H1 (cell line): ENCODE results near the gene MYD88. TPM values are rescaled to one million over a fixed set of nuclear protein-coding genes. Genes with fewer than 3 reads are reported as not detected.

Experiments used
- CTCF ChIA-PET: fragments of 300-600 bp; sonication (Branson Sonifier 250); formaldehyde crosslinking; loops from one replicate; lab custom pipeline; 2021; ENCODE audit not compliant: partially characterized antibody; lab: Charles Lee
- POLR2A ChIA-PET: fragments of 300-600 bp; sonication (Branson Sonifier 250); formaldehyde crosslinking; loops from one replicate; lab custom pipeline; 2021; ENCODE audit warnings: inconsistent platforms; ENCODE audit not compliant: partially characterized antibody; lab: Charles Lee
- DNase-seq, 2 experiments: peaks; one replicate each; pipeline versions ENCODE4 v3.0.0 to v3.0.0-alpha.2; 2010 to 2022; ENCODE audit warnings: low spot score in 2 of 2, low read depth in 1 of 2, mixed read lengths in 1 of 2
- FAIRE-seq: peaks from 2 replicates; lab custom pipeline; 2011; peaks lifted over from hg19 to GRCh38; lab: Jason Lieb, UNC
- H2AFZ ChIP-seq: 2 replicates; pipeline ENCODE4 v1.8.1; 2012; ENCODE audit warnings: low read length, inconsistent platforms
- H2AK5ac ChIP-seq: 2 replicates; pipeline ENCODE4 v1.6.1; 2013; ENCODE audit warnings: low read depth, low read length
- H2BK120ac ChIP-seq: replicated peaks from 2 replicates; pipeline ENCODE3; 2013; ENCODE audit warnings: low read depth, low read length, inconsistent platforms
- H2BK12ac ChIP-seq: 2 replicates; pipeline ENCODE4 v1.6.1; 2013; ENCODE audit warnings: low read depth, low read length
- H2BK15ac ChIP-seq: 2 replicates; pipeline ENCODE4 v1.6.1; 2013; ENCODE audit warnings: low read length
- H2BK20ac ChIP-seq: 2 replicates; pipeline ENCODE4 v1.6.1; 2013; ENCODE audit warnings: low read length
- H2BK5ac ChIP-seq: 2 replicates; pipeline ENCODE4 v1.6.1; 2013; ENCODE audit warnings: low read depth, low read length
- H3K14ac ChIP-seq: 2 replicates; pipeline ENCODE4 v1.6.1; 2013; ENCODE audit warnings: inconsistent platforms; ENCODE audit not compliant: insufficient read length
- H3K18ac ChIP-seq: 2 replicates; pipeline ENCODE4 v1.6.1; 2013; ENCODE audit warnings: low read length; ENCODE audit errors: extremely low read depth
- H3K23ac ChIP-seq: 2 replicates; pipeline ENCODE4 v1.6.1; 2013; ENCODE audit warnings: inconsistent platforms; ENCODE audit not compliant: insufficient read length
- H3K23me2 ChIP-seq: 2 replicates; pipeline ENCODE4 v1.6.1; 2013; ENCODE audit warnings: low read depth, low read length
- H3K27ac ChIP-seq: 2 replicates; pipeline ENCODE4 v1.6.1; 2011; ENCODE audit warnings: low read depth, low read length, inconsistent platforms
- H3K27me3 ChIP-seq, 4 experiments: replicated peaks in 1 of 4; 1 replicate in 1 of 4; 2 replicates in 3 of 4; pipeline versions ENCODE4 v1.6.1 to v1.8.1; 2011 to 2013; ENCODE audit warnings: low read length in 3 of 4, mild to moderate bottlenecking in 3 of 4, inconsistent platforms in 2 of 4, mixed read lengths in 2 of 4, moderate library complexity in 1 of 4; ENCODE audit not compliant: control insufficient read depth in 3 of 4, insufficient read depth in 3 of 4; ENCODE audit errors: extremely low read depth in 1 of 4
- H3K36me3 ChIP-seq, 4 experiments: 2 replicates each; pipeline versions ENCODE4 v1.6.1 to v1.8.1; 2011 to 2013; ENCODE audit warnings: mild to moderate bottlenecking in 4 of 4, low read length in 3 of 4, moderate library complexity in 2 of 4, control low read depth in 1 of 4, inconsistent platforms in 1 of 4; ENCODE audit not compliant: insufficient read depth in 4 of 4, control insufficient read depth in 2 of 4
- H3K4ac ChIP-seq: replicated peaks from 2 replicates; pipeline ENCODE3; 2013; ENCODE audit warnings: low read length, low read depth, mixed read lengths, inconsistent platforms; ENCODE audit not compliant: insufficient read length
- H3K4me1 ChIP-seq, 4 experiments: replicated peaks in 1 of 4; 1 replicate in 1 of 4; 2 replicates in 3 of 4; pipeline versions ENCODE4 v1.6.1 to v1.8.1; 2011 to 2013; ENCODE audit warnings: low read length in 3 of 4, inconsistent platforms in 2 of 4, mixed read lengths in 1 of 4; ENCODE audit not compliant: insufficient read depth in 4 of 4, control insufficient read depth in 3 of 4
- H3K4me2 ChIP-seq, 2 experiments: 2 replicates each; pipeline versions ENCODE4 v1.6.1 to v1.8.1; 2011 to 2013; ENCODE audit warnings: low read depth in 2 of 2, low read length in 2 of 2, control low read depth in 1 of 2, inconsistent platforms in 1 of 2, mild to moderate bottlenecking in 1 of 2; ENCODE audit not compliant: insufficient read depth in 1 of 2
- H3K4me3 ChIP-seq, 4 experiments: fragments of 200-600, 300-600 bp in 1 of 4; sonication (generic), shearing (Covaris generic), sonication (Bioruptor Twin) in 1 of 4; 2 replicates each; pipeline versions ENCODE4 v1.5.1 to v1.8.1; 2011 to 2016; ENCODE audit warnings: low read length in 4 of 4, low read depth in 3 of 4, control low read depth in 2 of 4, inconsistent platforms in 2 of 4, mild to moderate bottlenecking in 2 of 4, mixed read lengths in 1 of 4, moderate library complexity in 1 of 4; ENCODE audit not compliant: insufficient read depth in 2 of 4; ENCODE audit errors: extremely low read depth in 1 of 4
- H3K56ac ChIP-seq: replicated peaks from 2 replicates; pipeline ENCODE3; 2013; ENCODE audit warnings: low read depth, mild to moderate bottlenecking, mixed read lengths, low read length, inconsistent platforms; ENCODE audit not compliant: insufficient read length
- H3K79me1 ChIP-seq: 2 replicates; pipeline ENCODE4 v1.6.1; 2013; ENCODE audit warnings: low read depth, low read length, control low read depth
- H3K79me2 ChIP-seq, 2 experiments: 2 replicates each; pipeline versions ENCODE4 v1.6.1 to v1.8.1; 2012 to 2013; ENCODE audit warnings: low read length in 2 of 2, mild to moderate bottlenecking in 2 of 2, inconsistent platforms in 1 of 2; ENCODE audit not compliant: insufficient read depth in 2 of 2, control insufficient read depth in 1 of 2
- H3K9ac ChIP-seq, 4 experiments: replicated peaks in 1 of 4; 1 replicate in 1 of 4; 2 replicates in 3 of 4; pipeline versions ENCODE4 v1.6.1 to v1.8.1; 2011 to 2013; ENCODE audit warnings: low read depth in 3 of 4, low read length in 3 of 4, control low read depth in 2 of 4, mild to moderate bottlenecking in 2 of 4, moderate library complexity in 2 of 4, inconsistent platforms in 1 of 4; ENCODE audit errors: extremely low read depth in 1 of 4
- H3K9me3 ChIP-seq, 2 experiments: 2 replicates each; pipeline versions ENCODE4 v1.6.1 to v1.8.1; 2012 to 2013; ENCODE audit warnings: mild to moderate bottlenecking in 2 of 2, moderate library complexity in 2 of 2, control low read depth in 1 of 2, inconsistent platforms in 1 of 2, low read depth in 1 of 2, low read length in 1 of 2, mixed read lengths in 1 of 2; ENCODE audit not compliant: insufficient read depth in 2 of 2
- H4K20me1 ChIP-seq, 2 experiments: replicated peaks in 1 of 2; 2 replicates each; pipeline versions ENCODE3 to v1.8.1; 2011 to 2013; ENCODE audit warnings: inconsistent platforms in 2 of 2, low read length in 2 of 2, mild to moderate bottlenecking in 1 of 2; ENCODE audit not compliant: insufficient read depth in 2 of 2, control insufficient read depth in 1 of 2
- H4K5ac ChIP-seq: 2 replicates; pipeline ENCODE4 v1.6.1; 2013; ENCODE audit warnings: low read length, low read depth, mixed read lengths, inconsistent platforms; ENCODE audit not compliant: insufficient read length
- H4K8ac ChIP-seq: 2 replicates; pipeline ENCODE4 v1.8.0; 2013; ENCODE audit warnings: mild to moderate bottlenecking, moderate library complexity, low read length, inconsistent platforms; ENCODE audit not compliant: insufficient read depth; ENCODE audit errors: extremely low read depth
- H4K91ac ChIP-seq: replicated peaks from 2 replicates; pipeline ENCODE3; 2013; ENCODE audit warnings: low read length, mixed read lengths, inconsistent platforms; ENCODE audit not compliant: insufficient read length
- BCL11A ChIP-seq, 2 experiments: IDR thresholded peaks; one replicate each; pipeline ENCODE4 v1.6.1; 2011; ENCODE audit warnings: low read depth in 2 of 2, low read length in 2 of 2, mild to moderate bottlenecking in 2 of 2
- BRCA1 ChIP-seq: IDR thresholded peaks from 2 replicates; pipeline ENCODE4 v1.6.1; 2012; ENCODE audit warnings: low read depth, low read length, improper control_type of control experiment
- CREB1 ChIP-seq: IDR thresholded peaks from 2 replicates; pipeline ENCODE4 v1.6.1; 2012; ENCODE audit warnings: inconsistent platforms
- CTCF ChIP-seq, 3 experiments: IDR thresholded peaks; 1 replicate in 2 of 3; 2 replicates in 1 of 3; pipeline versions ENCODE4 v1.5.1 to v1.6.1; 2011; ENCODE audit warnings: low read length in 3 of 3, mild to moderate bottlenecking in 3 of 3, inconsistent platforms in 2 of 3, low read depth in 1 of 3, moderate library complexity in 1 of 3; ENCODE audit not compliant: insufficient read depth in 1 of 3; ENCODE audit errors: control extremely low read depth in 1 of 3
- EZH2 ChIP-seq: fragments of 200-600 bp; sonication (generic); IDR thresholded peaks from 2 replicates; pipeline ENCODE4 v1.7.1; 2012; ENCODE audit warnings: low read depth, mild to moderate bottlenecking, moderate library complexity, low read length, inconsistent platforms; ENCODE audit not compliant: severe bottlenecking
- HDAC6 ChIP-seq: IDR thresholded peaks from one replicate; pipeline ENCODE4 v1.7.1; 2012; ENCODE audit warnings: low read depth, mild to moderate bottlenecking, inconsistent platforms, low read length, moderate library complexity
- JUN ChIP-seq: IDR thresholded peaks from 2 replicates; pipeline ENCODE4 v1.6.1; 2011; ENCODE audit warnings: low read depth, mild to moderate bottlenecking, improper control_type of control experiment, low read length
- JUND ChIP-seq: IDR thresholded peaks from 2 replicates; pipeline ENCODE4 v1.6.1; 2011; ENCODE audit warnings: mild to moderate bottlenecking, improper control_type of control experiment, low read length
- MAFK ChIP-seq: IDR thresholded peaks from 2 replicates; pipeline ENCODE4 v1.6.1; 2012; ENCODE audit warnings: low read depth, mild to moderate bottlenecking, improper control_type of control experiment, low read length
- POU5F1 ChIP-seq: IDR thresholded peaks from 2 replicates; pipeline ENCODE4 v1.6.1; 2011; ENCODE audit warnings: low read depth, mild to moderate bottlenecking, low read length, moderate library complexity
- RBBP5 ChIP-seq: IDR thresholded peaks from 2 replicates; pipeline ENCODE4 v1.7.1; 2012; ENCODE audit warnings: low read depth, mild to moderate bottlenecking, inconsistent platforms, low read length, moderate library complexity, borderline replicate concordance
- SRF ChIP-seq: IDR thresholded peaks from 2 replicates; pipeline ENCODE4 v1.6.1; 2011; ENCODE audit warnings: mild to moderate bottlenecking, low read depth, low read length, moderate library complexity
- TEAD4 ChIP-seq: IDR thresholded peaks from 2 replicates; pipeline ENCODE4 v1.6.1; 2012; ENCODE audit warnings: low read depth, low read length, inconsistent platforms, mixed read lengths
- WGBS, 2 experiments: shearing (Covaris generic) in 1 of 2; methylation state at CpG; one replicate each; pipeline versions ENCODE4 v1.1.6 to v1.1.7; 2013 to 2015; ENCODE audit warnings: low lambda C conversion rate in 2 of 2, mixed read lengths in 2 of 2, inconsistent platforms in 1 of 2, low coverage in 1 of 2, missing lambda C conversion rate in 1 of 2; ENCODE audit not compliant: insufficient replicate concordance in 2 of 2, insufficient coverage in 1 of 2, insufficient read length in 1 of 2; ENCODE audit errors: extremely low coverage in 1 of 2, missing lambda C conversion rate in 1 of 2; 5-methylcytosine and 5-hydroxymethylcytosine counted together
- polyA plus RNA-seq, 7 experiments: library from polyadenylated mRNA; depleted of rRNA in 3 of 7; stranded (reverse) in 5 of 7; unstranded in 2 of 7; fragments of >200 nt in 5 of 7; fragments of 200-250 nt in 2 of 7; gene quantifications; 1 replicate in 5 of 7; 2 replicates in 1 of 7; 4 replicates in 1 of 7; pipeline versions ENCODE4 v1.2.1 to v1.2.3, GENCODE V29; 2011 to 2013; ENCODE audit warnings: missing spikeins in 2 of 7, mixed read lengths in 2 of 7
- total RNA-seq: library from RNA; stranded (reverse); fragmentation: NEBNext Ultra II Directional; extraction: Animal tissue kit (Norgen Biotek cat#: 25700); gene quantifications from 2 replicates; pipeline ENCODE4 v1.2.1, GENCODE V29; 2021

MYD88 gene
- total and polyA plus RNA-seq, 2 of the 8 experiments (the other 6 are each of a cell fraction or from before 2014, with no cell fraction given), result 22.1 to 22.5 TPM

- CTCF ChIA-PET, result no interaction called here
- no peak for FAIRE-seq
- 88% methylated on average over 1 of the region's 1 CpG; no CpG with 5 or more reads in 1 of the 2 experiments for WGBS, 2 experiments
Measured at GRCh38 chr3:38186781-38187180, 48.3 kb downstream of the MYD88 start.

More at GRCh38 chr3:38186781-38187180, 48.3 kb downstream of the MYD88 start:
- Histone ChIP-seq H2BK15ac (no peak overlapping the region), H3K27ac (no peak overlapping the region), H2AK5ac (no peak overlapping the region), H3K9ac (no peak overlapping the region), H3K18ac (no peak overlapping the region), H3K79me1 (no peaks in the 10 kb centered on the region), H2AFZ (no peak overlapping the region), H2BK12ac (no peak overlapping the region), H3K4me3 (no peak overlapping the region), H4K8ac (no peak overlapping the region), H3K36me3 (peaks cover 0 to 34% (median 7%) of the 10 kb centered on the region in 4 experiments; a peak in 4 of 8 replicates), H4K20me1 (peaks cover 0 to 4% of the 10 kb centered on the region in 2 experiments), H2BK20ac (no peak overlapping the region), H2BK5ac (no peak overlapping the region), H2BK120ac (no peak overlapping the region), H3K4me2 (no peak overlapping the region), H3K14ac (no peak overlapping the region), H4K5ac (no peak overlapping the region), H4K91ac (no peak overlapping the region), H3K79me2 (peaks cover 0 to 12% of the 10 kb centered on the region in 2 experiments; a peak in 2 of 4 replicates), H3K56ac (no peak overlapping the region), H3K23me2 (no peaks in the 10 kb centered on the region), H3K9me3 (no peaks in the 10 kb centered on the region), H3K27me3 (no peaks in the 10 kb centered on the region), H3K4ac (no peak overlapping the region), H3K23ac (no peak overlapping the region), H3K4me1 (no peaks in the 10 kb centered on the region)
- POLR2A ChIA-PET, result no interaction called here
- TF ChIP-seq TEAD4, result no peak
- no peak for TF ChIP-seq EZH2
- TF ChIP-seq JUN, result no peak
- no peak for TF ChIP-seq BCL11A (IDR thresholded peaks at IDR 0.05; ENCODE audit: low read depth in 2 of 2, low read length in 2 of 2)
- TF ChIP-seq RBBP5, result no peak
- no peak for TF ChIP-seq JUND
- TF ChIP-seq HDAC6, result no peak
- no peak for TF ChIP-seq SRF
- TF ChIP-seq CREB1, result no peak
- no peak for TF ChIP-seq CTCF (IDR thresholded peaks at IDR 0.05; ENCODE audit: control extremely low read depth in 1 of 3, insufficient read depth in 1 of 3, low read depth in 1 of 3, low read length in 3 of 3)
- no peak for TF ChIP-seq POU5F1
- no peak for TF ChIP-seq BRCA1
- no peak for TF ChIP-seq MAFK
- DNase-seq, result no peak
